Measurements from ENCODE around the gene CGB7. TPM values are rescaled to one million over a fixed set of nuclear protein-coding genes. Genes with fewer than 3 reads are reported as not detected.
"Not testable (repeated sequence)": the region's sequence is repeated elsewhere in the genome, so short reads cannot be mapped to it uniquely, and the experiment has no call there.

Gene CGB7
- total RNA-seq, 1 donor: under 0.01 TPM

GRCh38 chr19:49084206-49085019 is 26.9 kb upstream of the CGB7 start:
- H2AFZ ChIP-seq (ENCODE audit: low read length): peak overlapping the region; percentile 99
- H3K27me3 ChIP-seq (ENCODE audit: insufficient read depth, low read length): no peaks in the 10 kb centered on the region
- H3K79me2 ChIP-seq (ENCODE audit: insufficient read depth, low read length): peaks cover 41% of the 10 kb centered on the region
- peak overlapping the region; percentile 94 for H3K4me3 ChIP-seq (ENCODE audit: insufficient read depth, low read length)
- H4K20me1 ChIP-seq (ENCODE audit: insufficient read depth, low read length): peaks cover 36% of the 10 kb centered on the region
- H3K4me1 ChIP-seq (ENCODE audit: insufficient read depth, low read length): peaks cover 22% of the 10 kb centered on the region
- TF ChIP-seq, protein P1, sequence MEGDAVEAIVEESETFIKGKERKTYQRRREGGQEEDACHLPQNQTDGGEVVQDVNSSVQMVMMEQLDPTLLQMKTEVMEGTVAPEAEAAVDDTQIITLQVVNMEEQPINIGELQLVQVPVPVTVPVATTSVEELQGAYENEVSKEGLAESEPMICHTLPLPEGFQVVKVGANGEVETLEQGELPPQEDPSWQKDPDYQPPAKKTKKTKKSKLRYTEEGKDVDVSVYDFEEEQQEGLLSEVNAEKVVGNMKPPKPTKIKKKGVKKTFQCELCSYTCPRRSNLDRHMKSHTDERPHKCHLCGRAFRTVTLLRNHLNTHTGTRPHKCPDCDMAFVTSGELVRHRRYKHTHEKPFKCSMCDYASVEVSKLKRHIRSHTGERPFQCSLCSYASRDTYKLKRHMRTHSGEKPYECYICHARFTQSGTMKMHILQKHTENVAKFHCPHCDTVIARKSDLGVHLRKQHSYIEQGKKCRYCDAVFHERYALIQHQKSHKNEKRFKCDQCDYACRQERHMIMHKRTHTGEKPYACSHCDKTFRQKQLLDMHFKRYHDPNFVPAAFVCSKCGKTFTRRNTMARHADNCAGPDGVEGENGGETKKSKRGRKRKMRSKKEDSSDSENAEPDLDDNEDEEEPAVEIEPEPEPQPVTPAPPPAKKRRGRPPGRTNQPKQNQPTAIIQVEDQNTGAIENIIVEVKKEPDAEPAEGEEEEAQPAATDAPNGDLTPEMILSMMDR (IDR thresholded peaks at IDR 0.05; ENCODE audit: extremely low read depth, low read depth, low read length): no peak
- peak overlapping the region; percentile 53 for H3K27ac ChIP-seq (ENCODE audit: low read depth, low read length)
- H3K9me3 ChIP-seq (ENCODE audit: low read depth, low read length): no peaks in the 10 kb centered on the region
- peaks cover 18% of the 10 kb centered on the region for H3K36me3 ChIP-seq (ENCODE audit: insufficient read depth, low read length)
- peak overlapping the region; percentile 99 for H3K4me2 ChIP-seq (ENCODE audit: insufficient read depth, low read length)
- peak; percentile 15 for DNase-seq (ENCODE audit: insufficient read length, low spot score, missing footprints)

DNA sequence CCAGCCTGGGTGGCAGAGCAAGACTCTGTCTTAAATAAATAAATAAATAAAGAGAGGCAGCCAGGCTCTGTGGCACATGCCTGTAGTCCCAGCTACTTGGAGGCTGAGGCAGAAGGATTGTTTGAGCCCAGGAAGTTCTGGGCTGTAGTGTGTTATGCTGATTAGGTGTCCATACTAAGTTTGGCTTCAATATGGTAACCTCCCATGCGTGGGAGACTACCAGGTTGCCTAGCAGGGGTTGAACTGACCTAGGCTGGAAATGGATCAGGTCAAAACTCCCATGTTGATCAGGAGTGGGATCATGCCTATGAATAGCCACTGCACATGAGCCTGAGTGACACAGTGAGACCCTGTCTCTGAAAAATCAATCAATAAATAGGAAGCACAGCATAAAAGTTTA is 23.7 kb upstream of the CGB7 start:
- H3K27ac ChIP-seq (ENCODE audit: low read depth, low read length): no peak overlapping the region
- no peaks in the 10 kb centered on the region for H3K27me3 ChIP-seq (ENCODE audit: insufficient read depth, low read length)
- peak; percentile 18 for DNase-seq (ENCODE audit: insufficient read length, low spot score, missing footprints)
- H3K9me3 ChIP-seq (ENCODE audit: low read depth, low read length): no peaks in the 10 kb centered on the region
- no peak overlapping the region for H3K4me3 ChIP-seq (ENCODE audit: insufficient read depth, low read length)
- peaks cover 7% of the 10 kb centered on the region for H3K4me1 ChIP-seq (ENCODE audit: insufficient read depth, low read length)
- no peak overlapping the region for H2AFZ ChIP-seq (ENCODE audit: low read length)
- no peak overlapping the region for H3K4me2 ChIP-seq (ENCODE audit: insufficient read depth, low read length)
- H3K79me2 ChIP-seq (ENCODE audit: insufficient read depth, low read length): peaks cover 10% of the 10 kb centered on the region
- peaks cover 9% of the 10 kb centered on the region for H4K20me1 ChIP-seq (ENCODE audit: insufficient read depth, low read length)
- H3K36me3 ChIP-seq (ENCODE audit: insufficient read depth, low read length): no peaks in the 10 kb centered on the region
- TF ChIP-seq, protein P1 (IDR thresholded peaks at IDR 0.05; ENCODE audit: extremely low read depth, low read depth, low read length): no peak

DNA sequence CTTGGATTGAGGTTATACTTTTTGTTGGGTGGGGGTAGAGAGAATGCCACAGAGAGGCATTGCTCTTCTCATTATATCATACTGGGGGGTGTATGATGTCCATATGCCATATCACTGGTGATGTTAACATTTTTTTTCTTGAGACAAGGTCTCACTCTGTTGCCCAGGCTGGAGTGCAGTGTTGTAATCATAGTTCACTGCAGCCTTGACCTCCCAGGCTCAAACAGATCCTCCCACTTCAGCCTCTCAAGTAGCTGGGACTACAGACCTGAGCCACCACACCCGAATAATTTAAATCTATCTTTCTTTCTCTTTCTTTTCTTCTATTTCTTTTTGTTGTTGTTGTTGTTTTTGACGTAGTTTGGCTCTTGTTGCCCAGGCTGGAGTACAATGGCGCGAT is 22.8 kb upstream of the CGB7 start:
- Histone ChIP-seq H3K36me3 (ENCODE audit: insufficient read depth, low read length) (no peaks in the 10 kb centered on the region), H3K27ac (ENCODE audit: low read depth, low read length) (no peak overlapping the region), H3K4me3 (ENCODE audit: insufficient read depth, low read length) (no peak overlapping the region), H3K4me1 (ENCODE audit: insufficient read depth, low read length) (peaks cover 4% of the 10 kb centered on the region), H4K20me1 (ENCODE audit: insufficient read depth, low read length) (peaks cover under 1% of the 10 kb centered on the region), H3K4me2 (ENCODE audit: insufficient read depth, low read length) (no peak overlapping the region), H2AFZ (ENCODE audit: low read length) (no peak overlapping the region), H3K9me3 (ENCODE audit: low read depth, low read length) (no peaks in the 10 kb centered on the region), H3K79me2 (ENCODE audit: insufficient read depth, low read length) (peaks cover 2% of the 10 kb centered on the region), H3K27me3 (ENCODE audit: insufficient read depth, low read length) (no peaks in the 10 kb centered on the region)
- DNase-seq (ENCODE audit: insufficient read length, low spot score, missing footprints): no peak
- TF ChIP-seq, protein P1 (IDR thresholded peaks at IDR 0.05; ENCODE audit: extremely low read depth, low read depth, low read length): no peak

DNA sequence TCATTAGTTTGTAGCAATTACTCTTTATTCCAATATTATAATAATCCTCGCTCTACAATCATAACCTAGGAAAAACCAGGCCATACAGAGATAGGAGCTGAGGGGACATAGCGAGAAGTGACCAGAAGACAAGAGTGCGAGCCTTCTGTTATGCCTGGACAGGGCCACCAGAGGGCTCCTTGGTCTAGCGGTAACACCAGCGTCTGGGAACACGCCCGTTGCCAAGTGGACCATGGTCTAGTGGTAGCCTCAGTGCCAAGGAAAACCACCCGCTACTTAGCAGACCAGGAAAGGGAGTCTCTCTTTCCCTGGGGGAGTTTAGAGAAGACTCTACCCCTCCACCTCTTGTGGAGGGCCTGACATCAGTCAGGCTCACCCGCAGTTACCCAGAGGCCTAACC is 17.3 kb upstream of the CGB7 start:
- H3K79me2 ChIP-seq (ENCODE audit: insufficient read depth, low read length); H3K36me3 ChIP-seq (ENCODE audit: insufficient read depth, low read length); H4K20me1 ChIP-seq (ENCODE audit: insufficient read depth, low read length); H3K27ac ChIP-seq (ENCODE audit: low read depth, low read length); H3K9me3 ChIP-seq (ENCODE audit: low read depth, low read length); H3K4me2 ChIP-seq (ENCODE audit: insufficient read depth, low read length); H2AFZ ChIP-seq (ENCODE audit: low read length); H3K4me1 ChIP-seq (ENCODE audit: insufficient read depth, low read length); DNase-seq (ENCODE audit: insufficient read length, low spot score, missing footprints); H3K4me3 ChIP-seq (ENCODE audit: insufficient read depth, low read length): not testable (repeated sequence)
- peaks cover 19% of the 10 kb centered on the region for H3K27me3 ChIP-seq (ENCODE audit: insufficient read depth, low read length)
- TF ChIP-seq, protein P1 (IDR thresholded peaks at IDR 0.05; ENCODE audit: extremely low read depth, low read depth, low read length): peak; percentile 44

Data from osteoblast (primary cell).